Endothelial cell of umbilical vein (primary cell): ENCODE measurements around the gene ASPHD2. TPM values are rescaled to one million over a fixed set of nuclear protein-coding genes. Genes with fewer than 3 reads are reported as not detected.

ENCODE experiments used
- BruUV-seq: library from RNA; stranded (reverse); fragments of 400-500 nt; replicated peaks from 2 replicates; lab custom pipeline; 2021; lab: Mats Ljungman, UMichigan
- CTCF ChIA-PET: fragments of 300-600, 350-600 bp; sonication (Branson Sonifier 250); formaldehyde crosslinking; loops from one replicate; lab custom pipeline; 2021; ENCODE audit warnings: antibody characterized with exemption, inconsistent platforms; lab: Charles Lee
- POLR2A ChIA-PET: fragments of 300-600, 350-600 bp; sonication (Branson Sonifier 250); formaldehyde crosslinking; loops from one replicate; lab custom pipeline; 2021; ENCODE audit warnings: antibody characterized with exemption, inconsistent platforms; lab: Charles Lee
- DNase-seq: peaks from one replicate; pipeline ENCODE4 v3.0.0-alpha.2; 2011; ENCODE audit warnings: low read depth, low spot score
- FAIRE-seq: peaks from 2 replicates; lab custom pipeline; 2011; peaks lifted over from hg19 to GRCh38; lab: Jason Lieb, UNC
- H2AFZ ChIP-seq: 2 replicates; pipeline ENCODE4 v1.6.0; 2012; ENCODE audit warnings: low read depth, low read length, control low read depth, inconsistent platforms
- H3K27ac ChIP-seq: 2 replicates; pipeline ENCODE4 v1.5.1; 2011; ENCODE audit warnings: low read depth, mild to moderate bottlenecking, control low read depth, low read length, moderate library complexity; ENCODE audit not compliant: insufficient read depth
- H3K27me3 ChIP-seq, 2 experiments: 2 replicates each; pipeline versions ENCODE4 v1.6.0 to v1.6.1; 2011; ENCODE audit warnings: low read length in 2 of 2, mixed read lengths in 1 of 2; ENCODE audit not compliant: control insufficient read depth in 2 of 2, insufficient read depth in 2 of 2
- H3K36me3 ChIP-seq, 2 experiments: 2 replicates in 1 of 2; 3 replicates in 1 of 2; pipeline ENCODE4 v1.5.1; 2011; ENCODE audit warnings: low read length in 2 of 2, mild to moderate bottlenecking in 1 of 2, moderate library complexity in 1 of 2; ENCODE audit not compliant: control insufficient read depth in 2 of 2, insufficient read depth in 2 of 2; ENCODE audit errors: extremely low read depth in 1 of 2
- H3K4me1 ChIP-seq: 3 replicates; pipeline ENCODE4 v1.5.1; 2011; ENCODE audit warnings: mild to moderate bottlenecking, low read length; ENCODE audit not compliant: control insufficient read depth, insufficient read depth; ENCODE audit errors: extremely low read depth
- H3K4me2 ChIP-seq: 2 replicates; pipeline ENCODE4 v1.6.1; 2011; ENCODE audit warnings: low read length, control low read depth, mixed read lengths; ENCODE audit not compliant: insufficient read depth
- H3K4me3 ChIP-seq, 3 experiments: fragments of 200-600 bp in 1 of 3; sonication (generic), shearing (Covaris generic) in 1 of 3; replicated peaks in 1 of 3; 2 replicates each; pipeline ENCODE4 v1.5.1; 2011 to 2016; ENCODE audit warnings: control low read depth in 3 of 3, low read length in 3 of 3, mild to moderate bottlenecking in 2 of 3, inconsistent platforms in 1 of 3, low read depth in 1 of 3, moderate library complexity in 1 of 3; ENCODE audit not compliant: insufficient read depth in 1 of 3
- H3K79me2 ChIP-seq: 2 replicates; pipeline ENCODE4 v1.6.0; 2012; ENCODE audit warnings: low read length, inconsistent platforms; ENCODE audit not compliant: control insufficient read depth, insufficient read depth
- H3K9ac ChIP-seq: replicated peaks from 2 replicates; pipeline ENCODE3; 2011; ENCODE audit warnings: low read length, control low read depth; ENCODE audit not compliant: insufficient read depth; ENCODE audit errors: extremely low read depth
- H3K9me1 ChIP-seq: replicated peaks from 3 replicates; pipeline ENCODE4 v1.6.0; 2011; ENCODE audit warnings: mild to moderate bottlenecking, low read length; ENCODE audit not compliant: control insufficient read depth, insufficient read depth; ENCODE audit errors: extremely low read depth
- H3K9me3 ChIP-seq: replicated peaks from 2 replicates; pipeline ENCODE4 v1.5.1; 2012; ENCODE audit warnings: low read length, inconsistent platforms; ENCODE audit not compliant: control insufficient read depth, insufficient read depth
- H4K20me1 ChIP-seq: replicated peaks from 2 replicates; pipeline ENCODE3; 2011; ENCODE audit warnings: mild to moderate bottlenecking, low read length; ENCODE audit not compliant: control insufficient read depth, insufficient read depth; ENCODE audit errors: extremely low read depth
- CTCF ChIP-seq, 2 donors: IDR thresholded peaks; 1 replicate in 1 of 2; 2 replicates in 1 of 2; pipeline ENCODE4 v1.5.1; 2011; ENCODE audit warnings: low read length in 2 of 2, mild to moderate bottlenecking in 2 of 2, moderate library complexity in 2 of 2, control low read depth in 1 of 2, inconsistent platforms in 1 of 2, low read depth in 1 of 2; ENCODE audit not compliant: insufficient read depth in 1 of 2; ENCODE audit errors: extremely low read depth in 1 of 2
- EZH2 ChIP-seq: IDR thresholded peaks from 2 replicates; pipeline ENCODE4 v1.6.1; 2012; ENCODE audit warnings: borderline replicate concordance, low read depth, mild to moderate bottlenecking, moderate library complexity, low read length, inconsistent platforms; ENCODE audit not compliant: severe bottlenecking
- FOS ChIP-seq: IDR thresholded peaks from 2 replicates; pipeline ENCODE4 v1.6.1; 2011; ENCODE audit warnings: mild to moderate bottlenecking, low read length, moderate library complexity, borderline replicate concordance; ENCODE audit not compliant: insufficient read depth
- GATA2 ChIP-seq: IDR thresholded peaks from 2 replicates; pipeline ENCODE4 v1.7.0; 2011; ENCODE audit warnings: low read depth, mild to moderate bottlenecking, moderate library complexity, mixed read lengths, low read length; ENCODE audit not compliant: insufficient read length, insufficient read depth
- JUN ChIP-seq: IDR thresholded peaks from 2 replicates; pipeline ENCODE4 v1.6.1; 2011; ENCODE audit warnings: borderline replicate concordance, low read depth; ENCODE audit not compliant: insufficient read length, insufficient read depth
- MAX ChIP-seq: IDR thresholded peaks from 2 replicates; pipeline ENCODE4 v1.6.1; 2011; ENCODE audit not compliant: insufficient read depth, insufficient read length
- MYC ChIP-seq: IDR thresholded peaks from one replicate; pipeline ENCODE4 v1.6.1; 2011; ENCODE audit warnings: mild to moderate bottlenecking, low read depth, low read length
- POLR2A ChIP-seq: IDR thresholded peaks from 2 replicates; pipeline ENCODE4 v1.6.1; 2012; ENCODE audit warnings: low read depth, mild to moderate bottlenecking, control low read depth, low read length
- POLR2AphosphoS5 ChIP-seq: IDR thresholded peaks from 2 replicates; pipeline ENCODE4 v1.6.1; 2012; ENCODE audit warnings: low read depth, mild to moderate bottlenecking, control low read depth, low read length, moderate library complexity; ENCODE audit not compliant: insufficient read depth
- dilution Hi-C: fragments of 300-500 bp; cut with MboI; formaldehyde crosslinking; loops from one replicate; pipeline ENCODE4 v1.15.0; 2019; ENCODE audit warnings: low sequenced_read_pairs; ENCODE audit not compliant: extremely low pct_ligation_motif_present
- intact Hi-C: fragments of 100-400 bp; cut with micrococcal nuclease; formaldehyde crosslinking; loops from one replicate; pipeline ENCODE4 v1.10.0; 2022
- polyA plus RNA-seq, 4 experiments: library from polyadenylated mRNA; depleted of rRNA in 3 of 4; stranded (reverse) in 3 of 4; unstranded in 1 of 4; fragments of >200 nt; gene quantifications; 2 replicates each; pipeline versions ENCODE4 v1.2.1 to v1.2.3, GENCODE V29; 2011 to 2012; ENCODE audit warnings: missing spikeins in 1 of 4
- total RNA-seq: library from RNA; stranded (reverse); gene quantifications from 2 replicates; pipeline ENCODE4 v1.2.3, GENCODE V29; 2021

Gene ASPHD2
- total and polyA plus RNA-seq, 2 donors (not counting 3 experiments of a cell fraction or from before 2014, with no cell fraction given): 4.8 to 5.5 TPM

GRCh38 chr22:26489447-26490036, 60.5 kb downstream of the ASPHD2 start:
- FAIRE-seq (no peak), DNase-seq (no peak)
- Histone ChIP-seq H3K4me3 (no peak overlapping the region), H3K9ac (no peak overlapping the region), H3K4me1 (peaks cover 10% of the 10 kb centered on the region), H3K36me3 (peaks cover 29 to 31% of the 10 kb centered on the region in 2 experiments), H3K9me1 (no peaks in the 10 kb centered on the region), H2AFZ (no peak overlapping the region), H4K20me1 (no peaks in the 10 kb centered on the region), H3K79me2 (peaks cover 24% of the 10 kb centered on the region), H3K27me3 (no peaks in the 10 kb centered on the region), H3K27ac (peak overlapping the region; percentile 7), H3K9me3 (no peaks in the 10 kb centered on the region), H3K4me2 (no peak overlapping the region)
- dilution Hi-C loops: no loop called here
- intact Hi-C loops: loop anchor here (5.0 kb wide), 1 partner anchor 1367 kb away; no protein-coding TSS in a partner anchor
- CTCF ChIA-PET: no interaction called here
- POLR2A ChIA-PET: no interaction called here
- BruUV-seq: no TSS peak
- TF ChIP-seq FOS: no peak
- no peak for TF ChIP-seq GATA2
- TF ChIP-seq JUN: no peak
- no peak for TF ChIP-seq CTCF (IDR thresholded peaks at IDR 0.05; ENCODE audit: extremely low read depth in 1 of 2, insufficient read depth in 1 of 2, low read depth in 1 of 2, low read length in 2 of 2)
- TF ChIP-seq EZH2: no peak
- no peak for TF ChIP-seq MAX
- no peak for TF ChIP-seq POLR2A
- TF ChIP-seq POLR2AphosphoS5: no peak
- TF ChIP-seq MYC: no peak
